IPS DF 6.9 (cell line): Measurements from ENCODE around the gene GBP3.

Experiments used
- DNase-seq: peaks from one replicate; pipeline ENCODE4 v3.0.0-alpha.2; 2013; ENCODE audit warnings: low read depth, low spot score
- H3K27ac ChIP-seq: one replicate; pipeline ENCODE4 v1.5.1; 2013; ENCODE audit warnings: low read length, control low read depth
- H3K27me3 ChIP-seq: 2 replicates; pipeline ENCODE4 v1.6.1; 2013; ENCODE audit warnings: mild to moderate bottlenecking, low read length; ENCODE audit not compliant: control insufficient read depth, insufficient read depth
- H3K36me3 ChIP-seq: 2 replicates; pipeline ENCODE4 v1.6.1; 2013; ENCODE audit warnings: low read length; ENCODE audit not compliant: control insufficient read depth, insufficient read depth
- H3K4me1 ChIP-seq: 2 replicates; pipeline ENCODE4 v1.6.1; 2013; ENCODE audit warnings: low read length; ENCODE audit not compliant: control insufficient read depth, insufficient read depth
- H3K4me3 ChIP-seq: 2 replicates; pipeline ENCODE4 v1.5.1; 2013; ENCODE audit warnings: mild to moderate bottlenecking, low read length
- H3K9me3 ChIP-seq: 2 replicates; pipeline ENCODE4 v1.6.1; 2013; ENCODE audit warnings: low read length, inconsistent platforms; ENCODE audit not compliant: control insufficient read depth, insufficient read depth
- WGBS: extraction: QIAGEN DNeasy Blood & Tissue Kit; methylation state at CpG from one replicate; pipeline ENCODE4 v1.1.7; 2013; ENCODE audit warnings: mixed read lengths, missing lambda C conversion rate; ENCODE audit not compliant: insufficient read length, insufficient coverage; 5-methylcytosine and 5-hydroxymethylcytosine counted together

Gene GBP3, protein sequence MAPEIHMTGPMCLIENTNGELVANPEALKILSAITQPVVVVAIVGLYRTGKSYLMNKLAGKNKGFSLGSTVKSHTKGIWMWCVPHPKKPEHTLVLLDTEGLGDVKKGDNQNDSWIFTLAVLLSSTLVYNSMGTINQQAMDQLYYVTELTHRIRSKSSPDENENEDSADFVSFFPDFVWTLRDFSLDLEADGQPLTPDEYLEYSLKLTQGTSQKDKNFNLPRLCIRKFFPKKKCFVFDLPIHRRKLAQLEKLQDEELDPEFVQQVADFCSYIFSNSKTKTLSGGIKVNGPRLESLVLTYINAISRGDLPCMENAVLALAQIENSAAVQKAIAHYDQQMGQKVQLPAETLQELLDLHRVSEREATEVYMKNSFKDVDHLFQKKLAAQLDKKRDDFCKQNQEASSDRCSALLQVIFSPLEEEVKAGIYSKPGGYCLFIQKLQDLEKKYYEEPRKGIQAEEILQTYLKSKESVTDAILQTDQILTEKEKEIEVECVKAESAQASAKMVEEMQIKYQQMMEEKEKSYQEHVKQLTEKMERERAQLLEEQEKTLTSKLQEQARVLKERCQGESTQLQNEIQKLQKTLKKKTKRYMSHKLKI

DNA sequence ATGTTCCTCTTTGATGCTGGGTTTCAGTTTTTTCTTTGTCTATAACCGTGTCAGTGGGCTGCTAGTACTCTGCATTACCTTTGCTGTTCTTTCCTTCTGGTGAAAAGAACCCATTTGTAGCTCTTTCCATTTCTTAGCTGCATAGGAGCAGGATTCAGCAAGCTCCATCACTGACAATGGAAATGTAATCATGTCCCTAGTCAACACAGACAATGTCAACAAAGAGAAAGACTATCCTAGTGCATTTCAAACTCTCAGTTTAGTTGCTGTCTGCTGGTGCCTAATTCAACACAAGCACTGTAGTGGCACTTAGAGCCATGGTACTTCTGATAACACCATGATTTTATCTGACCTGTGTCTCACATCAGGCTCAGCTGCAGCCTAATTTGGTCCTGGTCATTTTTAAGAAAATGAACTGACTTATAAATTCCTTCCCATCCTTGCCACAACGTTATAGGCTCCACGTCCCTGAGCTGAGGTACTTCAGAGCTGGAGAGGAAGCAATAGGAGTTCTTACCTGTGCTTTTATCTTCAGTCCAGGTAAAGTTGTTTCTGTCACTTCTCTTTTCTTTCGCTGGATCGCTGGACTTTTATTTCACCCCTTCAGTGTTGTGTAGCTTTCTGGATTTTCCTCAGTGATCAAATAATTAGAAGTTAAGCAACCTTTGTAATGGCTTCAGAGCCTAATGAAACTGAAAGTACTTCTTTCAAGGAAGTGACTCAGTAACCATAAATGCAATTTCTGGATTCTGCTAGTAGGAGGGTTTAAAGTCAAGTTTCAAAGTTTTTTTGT, at the start of gene GBP3:
Gene GBP3 (minus strand): TSS at position 700 of the 793 bp plus-strand sequence. CDS start 2,145 bp downstream, outside the sequence.
- WGBS = no CpG with 5 or more reads among the region's 5 CpGs
- Histone ChIP-seq H3K9me3 (no peaks in the 10 kb centered on the region), H3K27ac (no peak within 1 kb of the TSS), H3K27me3 (no peaks in the 10 kb centered on the region), H3K4me3 (no peak within 1 kb of the TSS), H3K4me1 (0 out of 2 replicates have a peak, but pooled peaks cover 1% of the 10 kb centered on the region), H3K36me3 (no peaks in the 10 kb centered on the region)
- DNase-seq = no peak

DNA sequence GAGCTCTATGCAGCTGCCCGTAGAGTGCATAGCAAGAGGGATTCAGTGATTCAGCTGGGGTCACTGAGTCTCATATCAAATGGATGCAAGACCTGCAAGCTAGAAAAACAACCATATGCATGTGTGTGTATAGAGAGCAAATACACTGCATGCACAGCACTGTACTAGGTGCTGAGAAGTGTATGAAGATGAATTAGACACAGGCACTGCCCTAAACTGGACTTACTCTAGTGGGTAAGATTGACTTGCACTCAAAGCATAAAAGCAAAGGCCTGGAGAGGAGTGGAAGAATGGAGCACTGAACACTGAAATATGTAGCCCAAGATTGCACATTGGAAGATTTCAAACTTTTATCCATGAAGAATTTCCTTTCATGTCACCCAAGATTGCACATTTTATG, 47.8 kb upstream of the GBP3 start:
- H3K27me3 ChIP-seq = no peaks in the 10 kb centered on the region
- H3K27ac ChIP-seq = no peak overlapping the region
- DNase-seq = no peak
- no peaks in the 10 kb centered on the region for H3K9me3 ChIP-seq
- H3K4me3 ChIP-seq = no peak overlapping the region
- no peaks in the 10 kb centered on the region for H3K4me1 ChIP-seq
- WGBS = no CpG with 5 or more reads among the region's 1 CpG
- H3K36me3 ChIP-seq = no peaks in the 10 kb centered on the region

DNA sequence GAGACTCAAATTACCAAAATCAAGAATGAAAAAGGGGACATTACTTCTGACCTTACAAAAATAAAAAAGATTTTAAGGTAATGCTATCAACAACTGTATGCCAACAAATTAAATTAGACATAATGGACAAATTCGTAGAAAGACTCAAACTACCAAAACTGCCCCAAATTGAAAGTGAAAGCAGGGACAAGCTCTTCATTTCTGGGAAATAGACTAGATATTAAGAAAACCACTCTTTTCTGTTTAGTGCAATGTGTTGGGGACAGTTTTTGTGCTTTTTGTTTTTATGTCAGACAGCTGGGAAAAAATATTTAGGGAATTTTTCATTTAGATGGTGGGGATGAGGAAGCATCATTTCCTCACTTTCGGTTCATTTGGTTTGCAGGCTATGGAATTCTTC, 47.3 kb upstream of the GBP3 start:
- H3K27me3 ChIP-seq = no peaks in the 10 kb centered on the region
- no peaks in the 10 kb centered on the region for H3K9me3 ChIP-seq
- H3K4me3 ChIP-seq = no peak overlapping the region
- H3K27ac ChIP-seq = no peak overlapping the region
- WGBS = no CpG with 5 or more reads among the region's 2 CpGs
- H3K36me3 ChIP-seq = no peaks in the 10 kb centered on the region
- DNase-seq = no peak
- H3K4me1 ChIP-seq = no peaks in the 10 kb centered on the region

DNA sequence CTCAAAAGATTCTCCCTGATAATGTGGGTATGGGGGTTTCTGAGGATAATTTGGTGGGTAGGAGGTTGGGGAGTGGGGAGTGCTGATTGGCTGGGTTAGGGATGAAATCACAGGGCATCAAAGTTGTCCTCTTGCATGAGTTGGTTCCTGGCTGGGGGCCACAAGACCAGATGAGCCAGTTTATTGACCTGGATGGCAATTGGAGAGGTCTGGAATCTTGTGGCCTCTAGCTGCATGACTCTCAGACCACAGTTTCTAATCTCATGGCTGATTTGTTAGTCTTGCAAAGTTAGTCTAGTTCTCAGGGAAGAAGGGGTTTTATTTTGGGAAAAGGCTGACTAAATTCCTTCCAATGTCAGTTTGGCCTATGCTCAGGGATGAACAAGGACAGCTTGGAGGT, 45.6 kb upstream of the GBP3 start:
- H3K4me3 ChIP-seq = no peak overlapping the region
- no peak for DNase-seq
- no peaks in the 10 kb centered on the region for H3K4me1 ChIP-seq
- H3K9me3 ChIP-seq = no peaks in the 10 kb centered on the region
- H3K36me3 ChIP-seq = no peaks in the 10 kb centered on the region
- H3K27ac ChIP-seq = no peak overlapping the region
- no peaks in the 10 kb centered on the region for H3K27me3 ChIP-seq

DNA sequence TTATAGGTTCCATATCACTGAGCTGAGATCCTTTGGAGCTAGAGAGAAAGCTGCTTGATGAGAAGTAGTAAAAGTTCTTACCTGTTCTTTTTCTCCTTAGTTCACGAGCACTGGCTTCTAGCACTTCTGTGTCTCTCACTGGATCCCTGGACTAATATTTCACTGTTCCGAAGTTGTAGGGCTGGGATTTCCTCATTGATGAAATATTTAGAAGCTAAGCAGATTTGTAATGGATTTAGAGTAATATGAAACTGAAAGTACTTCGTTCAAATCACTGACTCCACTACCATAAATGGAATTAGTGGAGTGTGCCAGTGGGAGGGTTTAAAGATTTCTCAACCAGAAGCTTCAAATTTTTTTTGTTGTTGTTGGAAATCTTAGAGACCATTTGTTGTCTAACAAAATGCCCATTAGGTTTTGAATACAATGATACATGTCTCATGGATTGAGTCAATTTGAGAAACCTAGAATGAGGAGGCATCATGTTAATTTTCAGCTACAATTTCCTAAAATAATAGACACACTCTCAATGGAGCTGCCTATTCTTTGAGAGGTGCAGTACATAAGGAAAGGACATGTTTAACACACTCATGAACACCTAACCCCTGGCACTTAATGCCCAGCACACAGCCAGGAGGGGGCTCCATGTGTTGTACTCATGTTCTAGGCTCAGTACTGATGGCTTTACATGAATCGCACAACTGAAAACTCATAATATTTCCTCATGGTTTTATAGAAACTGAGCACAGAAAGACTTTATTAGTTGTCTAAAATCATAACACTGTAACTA, 42.6 kb upstream of the GBP3 start, which contains the start of gene GBP1:
Gene GBP1 (minus strand): TSS at position 130 of the 790 bp plus-strand sequence. CDS start 1,974 bp downstream, outside the sequence.
- Histone ChIP-seq H3K36me3 (no peaks in the 10 kb centered on the region), H3K27me3 (no peaks in the 10 kb centered on the region), H3K27ac (no peak within 1 kb of the TSS), H3K9me3 (no peaks in the 10 kb centered on the region), H3K4me3 (no peak within 1 kb of the TSS), H3K4me1 (no peaks in the 10 kb centered on the region)
- DNase-seq = no peak
- no CpG with 5 or more reads among the region's 4 CpGs for WGBS

DNA sequence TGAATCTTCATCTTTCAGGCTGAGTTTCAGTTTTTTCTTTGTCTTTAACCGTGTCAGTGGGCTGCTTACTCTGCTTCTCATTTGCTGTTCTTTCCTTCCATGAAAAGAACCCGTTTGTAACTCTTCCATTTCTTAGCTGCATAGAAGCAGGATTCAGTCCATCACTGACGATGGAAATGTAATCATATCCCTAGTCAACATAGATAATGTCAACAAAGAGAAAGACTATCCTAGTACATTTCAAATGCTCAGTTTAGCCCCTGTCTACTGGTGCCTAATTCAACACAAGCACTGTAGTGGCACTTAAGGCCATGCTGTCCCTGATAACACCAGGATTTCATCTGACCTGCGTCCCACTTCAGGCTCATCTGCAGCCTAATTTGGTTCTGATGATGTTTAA, 42.0 kb upstream of the GBP3 start:
- H3K4me1 ChIP-seq = no peaks in the 10 kb centered on the region
- no peaks in the 10 kb centered on the region for H3K27me3 ChIP-seq
- H3K27ac ChIP-seq = no peak overlapping the region
- H3K9me3 ChIP-seq = no peaks in the 10 kb centered on the region
- no peaks in the 10 kb centered on the region for H3K36me3 ChIP-seq
- DNase-seq = no peak
- WGBS = no CpG with 5 or more reads among the region's 4 CpGs
- no peak overlapping the region for H3K4me3 ChIP-seq

DNA sequence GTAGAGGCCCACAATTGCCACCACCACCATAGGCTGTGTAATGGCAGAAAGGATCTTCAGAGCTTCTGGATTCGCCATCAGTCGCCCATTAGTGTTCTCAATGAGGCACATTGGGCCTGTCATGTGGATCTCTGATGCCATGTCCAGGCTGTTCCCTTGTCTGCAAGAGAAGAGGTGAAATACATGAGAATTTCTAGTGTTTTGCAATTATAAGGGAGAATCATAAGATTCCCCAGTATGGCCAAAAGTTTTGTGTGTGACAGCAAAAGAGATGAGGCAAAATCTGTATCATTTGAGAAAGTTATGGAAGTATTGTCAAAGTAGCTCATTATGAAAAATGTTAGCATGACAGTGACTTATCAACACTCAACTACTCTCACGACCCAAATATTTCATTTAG, 40.4 kb upstream of the GBP3 start:
- H3K27me3 ChIP-seq = no peaks in the 10 kb centered on the region
- WGBS = no CpG with 5 or more reads among the region's 3 CpGs
- no peak overlapping the region for H3K4me3 ChIP-seq

DNA sequence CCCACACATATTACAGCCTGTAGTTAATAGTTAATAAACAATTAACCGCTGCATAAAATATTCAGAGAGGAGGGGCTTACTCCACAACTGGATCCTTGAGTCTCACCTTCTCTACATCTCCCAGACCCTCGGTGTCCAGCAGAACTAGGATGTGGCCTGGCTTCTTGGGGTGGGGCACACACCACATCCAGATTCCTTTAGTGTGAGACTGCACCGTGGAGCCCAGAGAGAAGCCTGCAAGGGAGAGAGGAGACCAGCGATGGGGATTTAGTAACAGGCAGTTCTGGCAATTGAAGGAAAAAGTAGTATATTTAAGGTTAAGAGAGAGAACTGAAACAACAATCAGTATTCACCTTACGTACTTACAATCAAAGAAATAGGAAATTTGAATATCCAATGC, 37.4 kb upstream of the GBP3 start:
- no CpG with 5 or more reads among the region's 5 CpGs for WGBS
- DNase-seq = no peak

More for the DNA sequence above, 40.4 kb upstream of the GBP3 start:
- Histone ChIP-seq H3K36me3 (no peaks in the 10 kb centered on the region), H3K27ac (no peak overlapping the region), H3K4me1 (no peaks in the 10 kb centered on the region), H3K9me3 (no peaks in the 10 kb centered on the region)
- DNase-seq = no peak

DNA sequence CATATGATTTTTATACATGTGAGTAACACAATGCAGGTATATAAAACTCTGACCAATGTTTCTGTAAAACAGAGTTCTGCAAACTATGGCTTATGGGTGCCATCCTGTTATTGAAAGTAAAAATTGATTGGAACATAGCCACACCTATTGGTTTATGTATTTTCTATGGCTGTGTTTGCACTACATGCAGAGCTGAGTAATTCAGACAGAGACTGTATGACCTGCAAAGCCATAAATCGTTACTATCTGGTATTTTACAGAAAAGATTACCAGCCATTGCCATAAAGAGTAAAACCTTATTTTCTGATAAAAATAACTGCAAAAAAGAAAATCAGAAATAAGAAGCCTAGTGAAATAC, 29.3 kb upstream of the GBP3 start:
- no CpG with 5 or more reads among the region's 1 CpG for WGBS
- no peaks in the 10 kb centered on the region for H3K4me1 ChIP-seq

More for the DNA sequence above, 37.4 kb upstream of the GBP3 start:
- Histone ChIP-seq H3K36me3 (no peaks in the 10 kb centered on the region), H3K4me1 (no peaks in the 10 kb centered on the region), H3K27ac (no peak overlapping the region), H3K4me3 (no peak overlapping the region), H3K9me3 (no peaks in the 10 kb centered on the region), H3K27me3 (no peaks in the 10 kb centered on the region)

More for the DNA sequence above, 29.3 kb upstream of the GBP3 start:
- Histone ChIP-seq H3K4me3 (no peak overlapping the region), H3K36me3 (no peaks in the 10 kb centered on the region), H3K9me3 (no peaks in the 10 kb centered on the region), H3K27me3 (no peaks in the 10 kb centered on the region), H3K27ac (no peak overlapping the region)
- DNase-seq = no peak
